ENCODE results near the gene RAN. TPM values are rescaled to one million over a fixed set of nuclear protein-coding genes. Genes with fewer than 3 reads are reported as not detected.

Gene RAN
- total and polyA plus RNA-seq, 9 of the 15 experiments (the other 6 are each of a cell fraction or from before 2014, with no cell fraction given): 1,687 to 3,820 (median 2,300) TPM

DNA sequence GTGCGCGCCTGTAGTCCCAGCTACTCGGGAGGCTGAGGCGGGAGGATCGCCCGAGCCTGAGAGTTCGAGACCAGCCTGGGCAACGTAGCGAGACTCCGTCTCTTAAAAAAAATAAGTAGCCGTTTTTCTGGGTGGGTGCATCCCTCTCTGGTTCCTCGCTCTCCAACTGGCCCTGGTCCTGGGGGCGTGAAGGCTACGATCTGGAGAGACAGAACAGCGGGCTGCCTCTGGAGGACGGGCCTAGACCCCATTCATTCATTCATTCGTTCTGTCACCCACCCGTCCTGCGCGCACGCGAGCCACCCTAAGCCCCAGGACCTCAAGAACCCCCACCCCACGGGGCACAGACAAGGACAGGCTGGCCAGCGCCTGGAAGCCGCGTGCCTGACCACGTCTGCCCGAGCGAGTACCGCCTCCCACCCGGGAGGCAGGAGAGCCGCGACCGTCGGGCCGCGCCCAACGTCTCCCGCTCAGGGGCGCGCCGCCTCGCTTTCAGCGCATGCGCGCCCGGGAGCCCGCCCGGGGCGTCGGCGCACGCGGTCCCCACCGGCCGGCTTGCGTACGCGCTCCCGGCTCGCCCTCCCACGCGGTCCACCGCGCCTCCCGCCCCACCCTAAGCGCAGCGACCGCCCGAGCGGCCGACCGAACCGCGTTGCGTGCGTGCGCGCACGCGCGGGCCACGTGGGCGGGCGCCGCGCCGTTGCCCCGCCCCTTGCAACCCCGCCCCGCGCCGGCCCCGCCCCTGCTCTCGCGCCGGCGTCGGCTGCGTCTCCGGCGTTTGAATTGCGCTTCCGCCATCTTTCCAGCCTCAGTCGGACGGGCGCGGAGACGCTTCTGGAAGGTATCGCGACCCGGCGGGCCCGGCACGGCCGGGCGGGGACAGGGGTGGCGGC is at the start of gene RAN (continued):
- TF ChIP-seq, protein P1, sequence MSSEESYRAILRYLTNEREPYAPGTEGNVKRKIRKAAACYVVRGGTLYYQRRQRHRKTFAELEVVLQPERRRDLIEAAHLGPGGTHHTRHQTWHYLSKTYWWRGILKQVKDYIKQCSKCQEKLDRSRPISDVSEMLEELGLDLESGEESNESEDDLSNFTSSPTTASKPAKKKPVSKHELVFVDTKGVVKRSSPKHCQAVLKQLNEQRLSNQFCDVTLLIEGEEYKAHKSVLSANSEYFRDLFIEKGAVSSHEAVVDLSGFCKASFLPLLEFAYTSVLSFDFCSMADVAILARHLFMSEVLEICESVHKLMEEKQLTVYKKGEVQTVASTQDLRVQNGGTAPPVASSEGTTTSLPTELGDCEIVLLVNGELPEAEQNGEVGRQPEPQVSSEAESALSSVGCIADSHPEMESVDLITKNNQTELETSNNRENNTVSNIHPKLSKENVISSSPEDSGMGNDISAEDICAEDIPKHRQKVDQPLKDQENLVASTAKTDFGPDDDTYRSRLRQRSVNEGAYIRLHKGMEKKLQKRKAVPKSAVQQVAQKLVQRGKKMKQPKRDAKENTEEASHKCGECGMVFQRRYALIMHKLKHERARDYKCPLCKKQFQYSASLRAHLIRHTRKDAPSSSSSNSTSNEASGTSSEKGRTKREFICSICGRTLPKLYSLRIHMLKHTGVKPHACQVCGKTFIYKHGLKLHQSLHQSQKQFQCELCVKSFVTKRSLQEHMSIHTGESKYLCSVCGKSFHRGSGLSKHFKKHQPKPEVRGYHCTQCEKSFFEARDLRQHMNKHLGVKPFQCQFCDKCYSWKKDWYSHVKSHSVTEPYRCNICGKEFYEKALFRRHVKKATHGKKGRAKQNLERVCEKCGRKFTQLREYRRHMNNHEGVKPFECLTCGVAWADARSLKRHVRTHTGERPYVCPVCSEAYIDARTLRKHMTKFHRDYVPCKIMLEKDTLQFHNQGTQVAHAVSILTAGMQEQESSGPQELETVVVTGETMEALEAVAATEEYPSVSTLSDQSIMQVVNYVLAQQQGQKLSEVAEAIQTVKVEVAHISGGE (CRISPR knock-in tag; IDR thresholded peaks at IDR 0.05): no peak; a peak in 1 of 6 replicates
- TF ChIP-seq, protein P2, sequence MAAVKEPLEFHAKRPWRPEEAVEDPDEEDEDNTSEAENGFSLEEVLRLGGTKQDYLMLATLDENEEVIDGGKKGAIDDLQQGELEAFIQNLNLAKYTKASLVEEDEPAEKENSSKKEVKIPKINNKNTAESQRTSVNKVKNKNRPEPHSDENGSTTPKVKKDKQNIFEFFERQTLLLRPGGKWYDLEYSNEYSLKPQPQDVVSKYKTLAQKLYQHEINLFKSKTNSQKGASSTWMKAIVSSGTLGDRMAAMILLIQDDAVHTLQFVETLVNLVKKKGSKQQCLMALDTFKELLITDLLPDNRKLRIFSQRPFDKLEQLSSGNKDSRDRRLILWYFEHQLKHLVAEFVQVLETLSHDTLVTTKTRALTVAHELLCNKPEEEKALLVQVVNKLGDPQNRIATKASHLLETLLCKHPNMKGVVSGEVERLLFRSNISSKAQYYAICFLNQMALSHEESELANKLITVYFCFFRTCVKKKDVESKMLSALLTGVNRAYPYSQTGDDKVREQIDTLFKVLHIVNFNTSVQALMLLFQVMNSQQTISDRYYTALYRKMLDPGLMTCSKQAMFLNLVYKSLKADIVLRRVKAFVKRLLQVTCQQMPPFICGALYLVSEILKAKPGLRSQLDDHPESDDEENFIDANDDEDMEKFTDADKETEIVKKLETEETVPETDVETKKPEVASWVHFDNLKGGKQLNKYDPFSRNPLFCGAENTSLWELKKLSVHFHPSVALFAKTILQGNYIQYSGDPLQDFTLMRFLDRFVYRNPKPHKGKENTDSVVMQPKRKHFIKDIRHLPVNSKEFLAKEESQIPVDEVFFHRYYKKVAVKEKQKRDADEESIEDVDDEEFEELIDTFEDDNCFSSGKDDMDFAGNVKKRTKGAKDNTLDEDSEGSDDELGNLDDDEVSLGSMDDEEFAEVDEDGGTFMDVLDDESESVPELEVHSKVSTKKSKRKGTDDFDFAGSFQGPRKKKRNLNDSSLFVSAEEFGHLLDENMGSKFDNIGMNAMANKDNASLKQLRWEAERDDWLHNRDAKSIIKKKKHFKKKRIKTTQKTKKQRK (IDR thresholded peaks at IDR 0.05; ENCODE audit: borderline replicate concordance, low read depth, low read length): no peak
- TF ChIP-seq ZNF217 (CRISPR knock-in tag; IDR thresholded peaks at IDR 0.05) (no peak), FUS (optimal IDR thresholded peaks at IDR 0.05; ENCODE audit: low read depth, low read length) (no peak), PTTG1 (tag; IDR thresholded peaks at IDR 0.05; ENCODE audit: low read depth) (no peak), ZNF232 (CRISPR knock-in tag; IDR thresholded peaks at IDR 0.05) (no peak), ZNF436 (CRISPR knock-in tag; IDR thresholded peaks at IDR 0.05) (no peak), SREBF2 (CRISPR knock-in tag; IDR thresholded peaks at IDR 0.05) (no peak), IRF2 (CRISPR knock-in tag; IDR thresholded peaks at IDR 0.05) (no peak), ZC3H11A (IDR thresholded peaks at IDR 0.05; ENCODE audit: low read depth, low read length) (no peak), HLTF (IDR thresholded peaks at IDR 0.05) (no peak), SIN3B (IDR thresholded peaks at IDR 0.05; ENCODE audit: low read depth) (no peak), ARNT (IDR thresholded peaks at IDR 0.05) (no peak), PML (IDR thresholded peaks at IDR 0.05; ENCODE audit: low read length) (peak; percentile 35), ZNF785 (CRISPR knock-in tag; IDR thresholded peaks at IDR 0.05) (no peak)
- TF ChIP-seq, protein P3, sequence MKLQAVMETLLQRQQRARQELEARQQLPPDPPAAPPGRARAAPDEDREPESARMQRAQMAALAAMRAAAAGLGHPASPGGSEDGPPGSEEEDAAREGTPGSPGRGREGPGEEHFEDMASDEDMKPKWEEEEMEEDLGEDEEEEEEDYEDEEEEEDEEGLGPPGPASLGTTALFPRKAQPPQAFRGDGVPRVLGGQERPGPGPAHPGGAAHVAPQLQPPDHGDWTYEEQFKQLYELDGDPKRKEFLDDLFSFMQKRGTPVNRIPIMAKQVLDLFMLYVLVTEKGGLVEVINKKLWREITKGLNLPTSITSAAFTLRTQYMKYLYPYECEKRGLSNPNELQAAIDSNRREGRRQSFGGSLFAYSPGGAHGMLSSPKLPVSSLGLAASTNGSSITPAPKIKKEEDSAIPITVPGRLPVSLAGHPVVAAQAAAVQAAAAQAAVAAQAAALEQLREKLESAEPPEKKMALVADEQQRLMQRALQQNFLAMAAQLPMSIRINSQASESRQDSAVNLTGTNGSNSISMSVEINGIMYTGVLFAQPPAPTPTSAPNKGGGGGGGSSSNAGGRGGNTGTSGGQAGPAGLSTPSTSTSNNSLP (IDR thresholded peaks at IDR 0.05; ENCODE audit: borderline replicate concordance, low read depth, low read length): no peak
- TF ChIP-seq, protein P4, sequence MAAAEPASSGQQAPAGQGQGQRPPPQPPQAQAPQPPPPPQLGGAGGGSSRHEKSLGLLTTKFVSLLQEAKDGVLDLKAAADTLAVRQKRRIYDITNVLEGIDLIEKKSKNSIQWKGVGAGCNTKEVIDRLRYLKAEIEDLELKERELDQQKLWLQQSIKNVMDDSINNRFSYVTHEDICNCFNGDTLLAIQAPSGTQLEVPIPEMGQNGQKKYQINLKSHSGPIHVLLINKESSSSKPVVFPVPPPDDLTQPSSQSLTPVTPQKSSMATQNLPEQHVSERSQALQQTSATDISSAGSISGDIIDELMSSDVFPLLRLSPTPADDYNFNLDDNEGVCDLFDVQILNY (CRISPR knock-in tag; IDR thresholded peaks at IDR 0.05): no peak

All from K562 (cell line).